GM12878 (cell line): Measurements from ENCODE around the gene RASL10A. TPM values are rescaled to one million over a fixed set of nuclear protein-coding genes. Genes with fewer than 3 reads are reported as not detected.

Source experiments
- ATAC-seq: fragments of 200-7000 bp; cut with Tn5 transposase; 3 replicates; pipeline ENCODE4 v1.9.1; 2020; ENCODE audit warnings: mild to moderate bottlenecking, moderate library complexity
- BruUV-seq: library from RNA; stranded (reverse); fragments of 400-500 nt; replicated peaks from 2 replicates; lab custom pipeline; 2021; lab: Mats Ljungman, UMichigan
- CTCF ChIA-PET: fragments of 300-600 bp; sonication (Branson Sonifier 250); formaldehyde crosslinking; extraction: SDS; loops from one replicate; lab custom pipeline; 2021; ENCODE audit warnings: inconsistent platforms; lab: Yijun Ruan, JAX
- POLR2A ChIA-PET: fragments of 350-600 bp; formaldehyde crosslinking; extraction: SDS; loops from one replicate; lab custom pipeline; 2021; ENCODE audit warnings: inconsistent platforms; lab: Charles Lee
- RAD21 ChIA-PET: fragments of 300-600 bp; sonication (Branson Sonifier 250); formaldehyde crosslinking; loops from one replicate; lab custom pipeline; 2023; ENCODE audit warnings: antibody characterized with exemption; ENCODE audit not compliant: unreplicated experiment; lab: Charles Lee
- SMC1A ChIA-PET: fragments of 300-600 bp; sonication (Branson Sonifier 250); formaldehyde crosslinking; loops from one replicate; lab custom pipeline; 2023; ENCODE audit not compliant: unreplicated experiment, uncharacterized antibody; lab: Charles Lee
- DNase-seq: peaks from one replicate; pipeline ENCODE4 v3.0.0-alpha.2; 2011; ENCODE audit warnings: low read depth, low spot score
- FAIRE-seq: peaks from 3 replicates; lab custom pipeline; 2011; peaks lifted over from hg19 to GRCh38; lab: Jason Lieb, UNC
- H2AFZ ChIP-seq: 2 replicates; pipeline ENCODE4 v1.6.0; 2011; ENCODE audit warnings: low read depth, low read length, control low read depth; ENCODE audit not compliant: control insufficient read depth
- H3K27ac ChIP-seq: 2 replicates; pipeline ENCODE4 v1.5.1; 2011; ENCODE audit warnings: control low read depth; ENCODE audit not compliant: control insufficient read depth, insufficient read depth
- H3K27me3 ChIP-seq, 2 experiments: replicated peaks in 1 of 2; 2 replicates each; pipeline versions ENCODE4 v1.6.0 to v1.6.1; 2011; ENCODE audit warnings: low read length in 1 of 2; ENCODE audit not compliant: control insufficient read depth in 2 of 2, insufficient read depth in 2 of 2
- H3K36me3 ChIP-seq, 2 experiments: 2 replicates each; pipeline ENCODE4 v1.5.1; 2011; ENCODE audit warnings: low read length in 1 of 2; ENCODE audit not compliant: control insufficient read depth in 2 of 2, insufficient read depth in 2 of 2
- H3K4me1 ChIP-seq: 2 replicates; pipeline ENCODE4 v1.6.1; 2011; ENCODE audit warnings: mild to moderate bottlenecking, low read length, moderate library complexity, mixed read lengths; ENCODE audit not compliant: control insufficient read depth, insufficient read depth
- H3K4me2 ChIP-seq: 2 replicates; pipeline ENCODE4 v1.6.0; 2011; ENCODE audit warnings: control low read depth; ENCODE audit not compliant: control insufficient read depth, insufficient read depth
- H3K4me3 ChIP-seq: fragments of 200-600 bp; sonication (generic); 2 replicates; pipeline ENCODE4 v1.5.1; 2016
- H3K79me2 ChIP-seq: 2 replicates; pipeline ENCODE4 v1.6.0; 2011; ENCODE audit warnings: low read length; ENCODE audit not compliant: control insufficient read depth, insufficient read depth
- H3K9ac ChIP-seq: 2 replicates; pipeline ENCODE4 v1.8.0; 2011; ENCODE audit warnings: low read length, control low read depth, mixed read lengths; ENCODE audit not compliant: control insufficient read depth, insufficient read depth
- H3K9me3 ChIP-seq: replicated peaks from 3 replicates; pipeline ENCODE4 v1.5.1; 2011; ENCODE audit warnings: mild to moderate bottlenecking, low read length; ENCODE audit not compliant: control insufficient read depth, insufficient read depth
- H4K20me1 ChIP-seq: 2 replicates; pipeline ENCODE4 v1.6.0; 2011; ENCODE audit not compliant: control insufficient read depth, insufficient read depth
- NFIC ChIP-seq: IDR thresholded peaks from 2 replicates; pipeline ENCODE4 v1.6.1; 2012; ENCODE audit warnings: low read depth, mild to moderate bottlenecking, inconsistent platforms, low read length, moderate library complexity
- PAX5 ChIP-seq: IDR thresholded peaks from 2 replicates; pipeline ENCODE4 v1.6.1; 2011; ENCODE audit warnings: low read depth, low read length, borderline replicate concordance
- POLR2A ChIP-seq: IDR thresholded peaks from 2 replicates; pipeline ENCODE4 v1.6.1; 2011; ENCODE audit warnings: low read depth, mild to moderate bottlenecking, low read length
- RBBP5 ChIP-seq: fragments of 200-600 bp; sonication (generic); conservative IDR thresholded peaks from 2 replicates; pipeline ENCODE4 v1.6.1; 2016
- SRF ChIP-seq, 2 experiments: IDR thresholded peaks; 2 replicates each; pipeline ENCODE4 v1.6.1; 2011; ENCODE audit warnings: low read depth in 2 of 2, low read length in 2 of 2, mild to moderate bottlenecking in 1 of 2, moderate library complexity in 1 of 2
- SUZ12 ChIP-seq: fragments of 200-600 bp; sonication (generic); IDR thresholded peaks from one replicate; pipeline ENCODE4 v1.6.1; 2018; ENCODE audit warnings: antibody characterized with exemption, mild to moderate bottlenecking; ENCODE audit not compliant: unreplicated experiment
- WGBS: methylation state at CpG from one replicate; pipeline ENCODE4 v1.1.6; 2016; ENCODE audit warnings: low lambda C conversion rate; ENCODE audit not compliant: insufficient replicate concordance, insufficient coverage; ENCODE audit errors: missing lambda C conversion rate; 5-methylcytosine and 5-hydroxymethylcytosine counted together
- in situ Hi-C: fragments of 300-500 bp; cut with MboI; formaldehyde crosslinking; loops from 9 replicates; pipeline ENCODE4 v1.14.3; 2018; ENCODE audit warnings: mixed read lengths
- intact Hi-C: fragments of 100-400 bp; cut with micrococcal nuclease; formaldehyde crosslinking; loops from one replicate; pipeline ENCODE4 v1.14.2; 2022; ENCODE audit not compliant: unreplicated experiment
- polyA plus RNA-seq, 11 experiments: library from polyadenylated mRNA; depleted of rRNA in 4 of 11; unstranded in 6 of 11; stranded (reverse) in 5 of 11; fragments of >200 nt; fragmentation: Nextera tagmentation in 4 of 11; fragmentation: Illumina TruSeq in 1 of 11; extraction: Ambion mirVana in 4 of 11; extraction: Trizol in 1 of 11; gene quantifications; 1 replicate in 1 of 11; 2 replicates in 10 of 11; pipeline versions ENCODE4 v1.2.1 to v1.2.3, GENCODE V29; 2011 to 2016; ENCODE audit warnings: inconsistent platforms in 2 of 11, missing spikeins in 2 of 11, low read depth in 1 of 11
- total RNA-seq, 4 experiments: library from RNA; depleted of rRNA in 3 of 4; stranded (reverse); fragments of >200 nt in 3 of 4; fragmentation: Illumina TruSeq in 1 of 4; extraction: Trizol in 1 of 4; gene quantifications; 2 replicates each; pipeline versions ENCODE4 v1.2.1 to v1.2.3, GENCODE V29; 2013 to 2021
- TF ChIP-seq, protein P1 (sequence below): IDR thresholded peaks from 2 replicates; pipeline ENCODE4 v1.6.1; 2011; ENCODE audit warnings: borderline replicate concordance, low read depth, mild to moderate bottlenecking, moderate library complexity, mixed read lengths, low read length; ENCODE audit not compliant: insufficient read depth; ENCODE audit errors: extremely low read length
- TF ChIP-seq, protein P2 (sequence below): fragments of 150-350 bp; IDR thresholded peaks from 2 replicates; pipeline ENCODE4 v1.6.1; 2014; ENCODE audit warnings: mild to moderate bottlenecking, low read depth, low read length
- TF ChIP-seq, protein P3 (sequence below): fragments of 450-650 bp; IDR thresholded peaks from 2 replicates; pipeline ENCODE4 v1.6.1; 2017; ENCODE audit warnings: mild to moderate bottlenecking, low read depth, inconsistent platforms; ENCODE audit not compliant: poor library complexity, severe bottlenecking
- TF ChIP-seq, protein P4 (sequence below): fragments of 450-650 bp; IDR thresholded peaks from 2 replicates; pipeline ENCODE4 v1.6.1; 2014; ENCODE audit warnings: mild to moderate bottlenecking

The RASL10A gene
- total and polyA plus RNA-seq, 10 of the 15 experiments (the other 5 are each of a cell fraction or from before 2014, with no cell fraction given): 0.12 to 0.46 (median 0.21) TPM; not detected in 6

DNA sequence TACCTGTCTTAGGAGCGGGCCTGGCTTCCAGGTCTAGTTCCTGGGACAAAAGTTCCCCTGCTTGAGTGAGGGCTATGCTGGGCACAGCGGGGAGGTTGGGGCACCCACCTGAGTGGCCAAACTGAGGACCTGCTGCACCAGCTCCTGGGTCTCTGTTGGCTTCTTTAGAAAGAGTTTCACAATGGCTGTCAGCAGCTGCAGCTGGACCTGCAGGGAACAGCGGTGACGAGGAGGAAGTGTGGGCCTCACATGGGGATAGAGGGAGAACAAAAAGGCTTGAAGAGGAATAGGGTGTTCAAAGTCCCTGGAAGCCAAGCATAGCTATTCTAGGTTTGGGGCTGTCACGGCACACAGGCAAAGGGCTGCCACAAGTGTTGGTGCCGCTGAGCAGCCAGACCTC lies 26.7 kb upstream of the RASL10A start:
- no peak for DNase-seq
- no peak overlapping the region for H3K4me3 ChIP-seq
- TF ChIP-seq, protein P1, sequence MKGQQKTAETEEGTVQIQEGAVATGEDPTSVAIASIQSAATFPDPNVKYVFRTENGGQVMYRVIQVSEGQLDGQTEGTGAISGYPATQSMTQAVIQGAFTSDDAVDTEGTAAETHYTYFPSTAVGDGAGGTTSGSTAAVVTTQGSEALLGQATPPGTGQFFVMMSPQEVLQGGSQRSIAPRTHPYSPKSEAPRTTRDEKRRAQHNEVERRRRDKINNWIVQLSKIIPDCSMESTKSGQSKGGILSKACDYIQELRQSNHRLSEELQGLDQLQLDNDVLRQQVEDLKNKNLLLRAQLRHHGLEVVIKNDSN: no peak
- no peak for TF ChIP-seq RBBP5
- TF ChIP-seq, protein P2, sequence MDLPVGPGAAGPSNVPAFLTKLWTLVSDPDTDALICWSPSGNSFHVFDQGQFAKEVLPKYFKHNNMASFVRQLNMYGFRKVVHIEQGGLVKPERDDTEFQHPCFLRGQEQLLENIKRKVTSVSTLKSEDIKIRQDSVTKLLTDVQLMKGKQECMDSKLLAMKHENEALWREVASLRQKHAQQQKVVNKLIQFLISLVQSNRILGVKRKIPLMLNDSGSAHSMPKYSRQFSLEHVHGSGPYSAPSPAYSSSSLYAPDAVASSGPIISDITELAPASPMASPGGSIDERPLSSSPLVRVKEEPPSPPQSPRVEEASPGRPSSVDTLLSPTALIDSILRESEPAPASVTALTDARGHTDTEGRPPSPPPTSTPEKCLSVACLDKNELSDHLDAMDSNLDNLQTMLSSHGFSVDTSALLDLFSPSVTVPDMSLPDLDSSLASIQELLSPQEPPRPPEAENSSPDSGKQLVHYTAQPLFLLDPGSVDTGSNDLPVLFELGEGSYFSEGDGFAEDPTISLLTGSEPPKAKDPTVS: no peak
- H3K36me3 ChIP-seq: peaks cover 35 to 57% of the 10 kb centered on the region in 2 experiments
- POLR2A ChIA-PET: no interaction called here
- no peak overlapping the region for H3K4me2 ChIP-seq
- H3K79me2 ChIP-seq: no peaks in the 10 kb centered on the region
- H3K27me3 ChIP-seq: no peaks in the 10 kb centered on the region
- in situ Hi-C loops (no loop called here), intact Hi-C loops (no loop called here)
- H4K20me1 ChIP-seq: no peaks in the 10 kb centered on the region; the same call in 1 of the 2 replicates
- no peak overlapping the region for H2AFZ ChIP-seq
- no peaks in the 10 kb centered on the region for H3K4me1 ChIP-seq
- CTCF ChIA-PET: interaction anchor here (1.1 kb wide), 1 partner anchor 20 kb away, joined by 3 read pairs; no protein-coding TSS in a partner anchor
- FAIRE-seq: no peak
- BruUV-seq: no TSS peak
- no peak for ATAC-seq
- no peak overlapping the region for H3K9ac ChIP-seq
- SMC1A ChIA-PET: no interaction called here
- RAD21 ChIA-PET: no interaction called here
- H3K9me3 ChIP-seq: no peaks in the 10 kb centered on the region
- no peak overlapping the region for H3K27ac ChIP-seq
- WGBS: 99% methylated on average over 6 of the region's 6 CpGs

DNA sequence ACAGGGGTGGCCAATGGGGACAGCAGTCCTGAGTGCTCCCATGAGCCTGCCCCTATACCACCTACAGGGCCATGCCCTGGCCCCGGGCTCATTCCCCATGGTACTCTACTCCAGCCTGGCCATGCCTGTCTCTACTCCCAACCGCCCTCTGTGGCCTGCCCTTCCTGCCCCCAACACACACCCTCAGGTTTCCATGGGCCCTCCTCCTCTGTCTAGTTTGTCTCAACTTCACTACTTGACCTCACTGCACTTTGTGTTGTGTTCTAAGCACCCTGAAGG lies 26.3 kb upstream of the RASL10A start:
- H3K27ac ChIP-seq: no peak overlapping the region
- peaks cover 34 to 57% of the 10 kb centered on the region in 2 experiments for H3K36me3 ChIP-seq
- DNase-seq (no peak), FAIRE-seq (no peak), ATAC-seq (no peak)
- RAD21 ChIA-PET: no interaction called here
- no peaks in the 10 kb centered on the region for H3K4me1 ChIP-seq
- in situ Hi-C loops (no loop called here), intact Hi-C loops (no loop called here)
- SMC1A ChIA-PET: no interaction called here
- no peak overlapping the region for H3K4me2 ChIP-seq
- BruUV-seq: no TSS peak
- H3K9ac ChIP-seq: no peak overlapping the region
- 100% methylated on average over 2 of the region's 2 CpGs for WGBS
- H3K27me3 ChIP-seq: no peaks in the 10 kb centered on the region
- CTCF ChIA-PET: interaction anchor here (1.1 kb wide), 1 partner anchor 19 kb away, joined by 3 read pairs; no protein-coding TSS in a partner anchor
- no peaks in the 10 kb centered on the region for H3K79me2 ChIP-seq
- TF ChIP-seq SRF (IDR thresholded peaks at IDR 0.05; ENCODE audit: low read depth in 2 of 2, low read length in 2 of 2) (no peak), SUZ12 (no peak), POLR2A (peak; percentile 25; the same call in 1 of the 2 replicates), PAX5 (no peak), NFIC (no peak)
- TF ChIP-seq, protein P3, sequence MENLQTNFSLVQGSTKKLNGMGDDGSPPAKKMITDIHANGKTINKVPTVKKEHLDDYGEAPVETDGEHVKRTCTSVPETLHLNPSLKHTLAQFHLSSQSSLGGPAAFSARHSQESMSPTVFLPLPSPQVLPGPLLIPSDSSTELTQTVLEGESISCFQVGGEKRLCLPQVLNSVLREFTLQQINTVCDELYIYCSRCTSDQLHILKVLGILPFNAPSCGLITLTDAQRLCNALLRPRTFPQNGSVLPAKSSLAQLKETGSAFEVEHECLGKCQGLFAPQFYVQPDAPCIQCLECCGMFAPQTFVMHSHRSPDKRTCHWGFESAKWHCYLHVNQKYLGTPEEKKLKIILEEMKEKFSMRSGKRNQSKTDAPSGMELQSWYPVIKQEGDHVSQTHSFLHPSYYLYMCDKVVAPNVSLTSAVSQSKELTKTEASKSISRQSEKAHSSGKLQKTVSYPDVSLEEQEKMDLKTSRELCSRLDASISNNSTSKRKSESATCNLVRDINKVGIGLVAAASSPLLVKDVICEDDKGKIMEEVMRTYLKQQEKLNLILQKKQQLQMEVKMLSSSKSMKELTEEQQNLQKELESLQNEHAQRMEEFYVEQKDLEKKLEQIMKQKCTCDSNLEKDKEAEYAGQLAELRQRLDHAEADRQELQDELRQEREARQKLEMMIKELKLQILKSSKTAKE: no peak
- TF ChIP-seq, protein P4, sequence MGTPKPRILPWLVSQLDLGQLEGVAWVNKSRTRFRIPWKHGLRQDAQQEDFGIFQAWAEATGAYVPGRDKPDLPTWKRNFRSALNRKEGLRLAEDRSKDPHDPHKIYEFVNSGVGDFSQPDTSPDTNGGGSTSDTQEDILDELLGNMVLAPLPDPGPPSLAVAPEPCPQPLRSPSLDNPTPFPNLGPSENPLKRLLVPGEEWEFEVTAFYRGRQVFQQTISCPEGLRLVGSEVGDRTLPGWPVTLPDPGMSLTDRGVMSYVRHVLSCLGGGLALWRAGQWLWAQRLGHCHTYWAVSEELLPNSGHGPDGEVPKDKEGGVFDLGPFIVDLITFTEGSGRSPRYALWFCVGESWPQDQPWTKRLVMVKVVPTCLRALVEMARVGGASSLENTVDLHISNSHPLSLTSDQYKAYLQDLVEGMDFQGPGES: no peak
- H4K20me1 ChIP-seq: no peaks in the 10 kb centered on the region; the same call in 1 of the 2 replicates
- POLR2A ChIA-PET: no interaction called here
- no peaks in the 10 kb centered on the region for H3K9me3 ChIP-seq
- H3K4me3 ChIP-seq: no peak overlapping the region
- no peak overlapping the region for H2AFZ ChIP-seq
